ENCODE results near the gene JMJD8.

The JMJD8 gene

DNA sequence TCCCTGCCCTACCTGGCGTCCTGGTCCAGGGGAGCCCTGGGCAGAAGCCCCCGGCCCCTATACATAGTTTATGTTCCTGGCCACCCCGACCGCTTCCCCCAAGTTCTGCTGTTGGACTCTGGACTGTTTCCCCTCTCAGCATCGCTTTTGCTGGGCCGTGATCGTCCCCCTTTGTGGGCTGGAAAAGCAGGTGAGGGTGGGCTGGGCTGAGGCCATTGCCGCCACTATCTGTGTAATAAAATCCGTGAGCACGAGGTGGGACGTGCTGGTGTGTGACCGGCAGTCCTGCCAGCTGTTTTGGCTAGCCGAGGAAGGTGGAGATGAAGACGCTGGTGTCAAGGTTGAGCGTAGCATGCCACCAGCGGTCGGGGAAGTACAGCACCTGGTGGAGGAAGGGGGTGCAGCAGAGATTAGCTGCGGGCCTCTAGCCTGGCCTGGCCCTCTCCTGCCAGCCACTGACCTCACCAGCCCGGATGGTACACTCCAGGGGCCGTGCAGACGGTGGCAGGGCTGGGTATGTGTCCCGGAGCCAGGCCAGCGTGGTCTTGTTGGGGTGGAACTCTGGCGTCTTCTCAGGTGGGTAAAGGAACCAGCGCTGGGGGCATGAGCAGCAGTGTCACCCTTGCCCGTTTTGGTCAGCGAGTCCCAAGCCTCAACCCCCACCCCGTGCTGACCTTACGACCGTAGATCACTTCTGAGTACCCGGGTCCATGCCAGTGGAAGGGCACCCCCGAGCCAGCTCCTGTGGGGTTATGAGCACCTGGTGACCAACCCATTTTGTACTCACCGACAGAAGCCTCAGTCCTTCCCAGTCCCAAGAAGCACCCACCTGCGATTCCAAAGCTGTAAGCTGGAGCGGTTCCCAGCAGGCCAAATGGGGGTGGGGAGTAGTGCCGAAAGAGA, 1.4 kb downstream of the JMJD8 start:
- no peaks in the 10 kb centered on the region for H3K27me3 ChIP-seq (replicated peaks; ENCODE audit: control insufficient read depth, insufficient read depth, low read length)
- DNase-seq (ENCODE audit: low read depth): no peak
- H3K9me3 ChIP-seq (ENCODE audit: control insufficient read depth, low read length): no peaks in the 10 kb centered on the region
- peak overlapping the region; percentile 85 for H3K9ac ChIP-seq (ENCODE audit: low read length)
- peak overlapping the region; percentile 83 for H3K4me3 ChIP-seq (ENCODE audit: low read length)
- H3K4me1 ChIP-seq (ENCODE audit: control insufficient read depth, insufficient read depth, low read length): peaks cover 26% of the 10 kb centered on the region
- H3K36me3 ChIP-seq (ENCODE audit: control insufficient read depth, insufficient read depth, low read length, severe bottlenecking): peaks cover 25% of the 10 kb centered on the region

DNA sequence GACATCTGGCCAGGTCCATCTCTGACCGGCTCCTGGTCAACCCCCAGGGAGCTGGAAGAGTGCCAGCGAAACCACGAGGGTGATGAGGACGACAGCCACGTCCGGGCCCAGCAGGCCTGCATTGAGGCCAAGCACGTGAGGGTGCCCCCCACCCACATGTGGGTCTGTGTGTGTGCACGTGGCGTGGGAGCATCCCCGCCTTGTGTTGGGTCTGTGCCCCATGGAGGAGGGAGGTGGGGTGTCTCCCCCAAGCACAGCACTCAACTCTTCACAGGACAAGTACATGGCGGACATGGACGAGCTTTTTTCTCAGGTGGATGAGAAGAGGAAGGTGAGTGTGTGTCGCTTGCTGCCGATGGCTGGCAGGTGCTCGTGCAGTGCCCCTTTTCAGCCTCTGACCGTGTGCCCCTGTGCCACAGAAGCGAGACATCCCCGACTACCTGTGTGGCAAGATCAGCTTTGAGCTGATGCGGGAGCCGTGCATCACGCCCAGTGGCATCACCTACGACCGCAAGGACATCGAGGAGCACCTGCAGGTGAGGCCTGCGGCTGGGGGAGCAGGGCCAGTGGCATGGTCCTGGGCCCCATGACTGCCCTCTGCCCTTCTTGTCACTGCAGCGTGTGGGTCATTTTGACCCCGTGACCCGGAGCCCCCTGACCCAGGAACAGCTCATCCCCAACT, 2.2 kb downstream of the JMJD8 start:
- Histone ChIP-seq H3K4me1 (ENCODE audit: control insufficient read depth, insufficient read depth, low read length) (peaks cover 26% of the 10 kb centered on the region), H3K36me3 (ENCODE audit: control insufficient read depth, insufficient read depth, low read length, severe bottlenecking) (peaks cover 25% of the 10 kb centered on the region), H3K27me3 (replicated peaks; ENCODE audit: control insufficient read depth, insufficient read depth, low read length) (no peaks in the 10 kb centered on the region), H3K9ac (ENCODE audit: low read length) (peak overlapping the region; percentile 96), H3K9me3 (ENCODE audit: control insufficient read depth, low read length) (no peaks in the 10 kb centered on the region), H3K4me3 (ENCODE audit: low read length) (peak overlapping the region; percentile 91)
- no peak for DNase-seq (ENCODE audit: low read depth)

DNA sequence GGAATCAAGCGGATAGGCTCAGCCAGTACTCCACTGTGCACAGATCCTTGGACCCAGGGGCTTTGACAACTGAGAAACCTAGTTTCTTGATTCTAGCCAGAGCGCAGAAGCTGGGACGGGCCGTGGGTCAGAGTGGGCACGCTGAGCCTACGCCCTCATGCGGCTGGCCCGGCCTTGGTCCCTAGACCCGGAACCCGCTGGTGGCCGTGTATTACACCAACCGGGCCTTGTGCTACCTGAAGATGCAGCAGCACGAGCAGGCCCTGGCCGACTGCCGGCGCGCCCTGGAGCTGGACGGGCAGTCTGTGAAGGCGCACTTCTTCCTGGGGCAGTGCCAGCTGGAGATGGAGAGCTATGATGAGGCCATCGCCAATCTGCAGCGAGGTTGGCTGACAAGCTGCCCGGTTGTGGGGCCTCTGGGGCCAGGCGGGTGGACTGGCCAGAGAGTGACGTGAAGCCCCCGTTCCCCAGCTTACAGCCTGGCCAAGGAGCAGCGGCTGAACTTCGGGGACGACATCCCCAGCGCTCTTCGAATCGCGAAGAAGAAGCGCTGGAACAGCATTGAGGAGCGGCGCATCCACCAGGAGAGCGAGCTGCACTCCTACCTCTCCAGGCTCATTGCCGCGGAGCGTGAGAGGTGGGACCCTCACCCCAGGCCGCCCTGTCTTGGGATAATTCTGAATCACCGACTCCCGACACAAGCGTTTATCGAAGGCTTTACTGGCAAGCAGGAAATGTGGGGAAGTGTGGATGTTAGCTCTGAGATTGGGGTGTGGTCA, 3.0 kb downstream of the JMJD8 start:
- peak overlapping the region; percentile 96 for H3K9ac ChIP-seq (ENCODE audit: low read length)
- H3K4me1 ChIP-seq (ENCODE audit: control insufficient read depth, insufficient read depth, low read length): peaks cover 26% of the 10 kb centered on the region
- DNase-seq (ENCODE audit: low read depth): peak; percentile 61
- H3K9me3 ChIP-seq (ENCODE audit: control insufficient read depth, low read length): no peaks in the 10 kb centered on the region
- peak overlapping the region; percentile 91 for H3K4me3 ChIP-seq (ENCODE audit: low read length)
- H3K36me3 ChIP-seq (ENCODE audit: control insufficient read depth, insufficient read depth, low read length, severe bottlenecking): peaks cover 20% of the 10 kb centered on the region
- H3K27me3 ChIP-seq (replicated peaks; ENCODE audit: control insufficient read depth, insufficient read depth, low read length): no peaks in the 10 kb centered on the region

- DNase-seq (ENCODE audit: low read depth): no peak
- Histone ChIP-seq H3K36me3 (ENCODE audit: control insufficient read depth, insufficient read depth, low read length, severe bottlenecking) (peaks cover 20% of the 10 kb centered on the region), H3K27me3 (replicated peaks; ENCODE audit: control insufficient read depth, insufficient read depth, low read length) (no peaks in the 10 kb centered on the region), H3K9ac (ENCODE audit: low read length) (peak overlapping the region; percentile 96), H3K4me1 (ENCODE audit: control insufficient read depth, insufficient read depth, low read length) (peaks cover 26% of the 10 kb centered on the region), H3K4me3 (ENCODE audit: low read length) (peak overlapping the region; percentile 91), H3K9me3 (ENCODE audit: control insufficient read depth, low read length) (no peaks in the 10 kb centered on the region)
These were observed 3.5 kb downstream of the JMJD8 start for GRCh38 chr16:680625-680945.

GRCh38 chr16:679814-680624, 4.1 kb downstream of the JMJD8 start, which contains the start of gene STUB1:
Gene STUB1, plus strand, starts transcription at chr16:680410. Its CDS starts 116 bp downstream, at chr16:680526.
- Histone ChIP-seq H3K4me1 (ENCODE audit: control insufficient read depth, insufficient read depth, low read length) (peaks cover 30% of the 10 kb centered on the region), H3K27me3 (replicated peaks; ENCODE audit: control insufficient read depth, insufficient read depth, low read length) (no peaks in the 10 kb centered on the region), H3K9me3 (ENCODE audit: control insufficient read depth, low read length) (no peaks in the 10 kb centered on the region), H3K36me3 (ENCODE audit: control insufficient read depth, insufficient read depth, low read length, severe bottlenecking) (peaks cover 20% of the 10 kb centered on the region), H3K4me3 (ENCODE audit: low read length) (peak within 1 kb of the TSS; percentile 91), H3K9ac (ENCODE audit: low read length) (peak within 1 kb of the TSS; percentile 96)
- DNase-seq (ENCODE audit: low read depth): peak; percentile 96

DNA sequence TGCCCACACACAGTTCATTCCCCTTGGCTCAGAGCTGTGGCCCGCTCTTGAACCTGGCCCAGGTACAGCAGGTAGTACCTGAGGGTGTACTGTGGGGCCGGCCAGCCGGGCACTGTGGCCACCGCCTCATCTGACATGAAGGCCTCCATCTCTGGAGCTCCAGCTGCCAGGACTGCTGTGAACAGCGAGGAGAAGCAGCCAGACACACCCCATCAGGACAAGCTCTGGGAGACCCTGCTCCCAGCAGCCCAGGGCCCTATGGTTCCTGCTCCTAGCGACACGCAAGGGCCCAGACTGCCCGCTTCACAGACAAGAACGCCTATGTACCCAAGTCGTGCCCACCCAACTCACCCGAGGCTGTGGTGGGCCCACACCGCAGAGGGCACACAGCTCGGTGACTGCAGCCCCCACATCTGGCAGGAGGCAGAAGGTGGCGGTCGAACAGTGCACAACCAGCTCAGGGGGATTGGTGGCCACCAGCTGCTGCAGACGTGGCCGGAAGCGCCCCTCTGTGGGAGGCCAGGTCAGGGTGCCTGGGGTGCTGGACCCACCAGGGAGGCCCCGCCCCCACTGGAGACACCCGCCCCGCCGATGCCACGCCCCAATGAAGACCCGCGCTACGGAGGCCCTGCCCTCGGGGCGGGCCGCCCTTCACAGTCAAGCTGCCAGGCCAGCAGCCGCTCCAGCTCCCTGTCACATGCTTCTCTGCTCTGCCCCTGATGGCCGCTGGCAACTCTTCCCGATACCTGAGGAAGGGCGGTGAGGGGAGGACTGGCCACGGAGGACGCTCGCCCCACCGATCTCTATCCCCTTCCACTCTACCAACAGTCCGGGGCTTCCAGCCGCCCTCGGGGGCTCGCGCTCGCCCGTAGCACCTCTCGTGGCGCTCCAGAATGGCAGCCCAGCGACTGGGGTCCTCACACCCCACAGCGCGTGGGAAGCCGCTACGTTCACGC, 5.0 kb downstream of the JMJD8 start:
- DNase-seq (ENCODE audit: low read depth): peak; percentile 70
- H3K36me3 ChIP-seq (ENCODE audit: control insufficient read depth, insufficient read depth, low read length, severe bottlenecking): peaks cover 20% of the 10 kb centered on the region
- no peaks in the 10 kb centered on the region for H3K9me3 ChIP-seq (ENCODE audit: control insufficient read depth, low read length)
- H3K4me3 ChIP-seq (ENCODE audit: low read length): peak overlapping the region; percentile 79
- H3K27me3 ChIP-seq (replicated peaks; ENCODE audit: control insufficient read depth, insufficient read depth, low read length): no peaks in the 10 kb centered on the region
- H3K4me1 ChIP-seq (ENCODE audit: control insufficient read depth, insufficient read depth, low read length): peaks cover 30% of the 10 kb centered on the region
- H3K9ac ChIP-seq (ENCODE audit: low read length): peak overlapping the region; percentile 78

- no peaks in the 10 kb centered on the region for H3K27me3 ChIP-seq (replicated peaks; ENCODE audit: control insufficient read depth, insufficient read depth, low read length)
- DNase-seq (ENCODE audit: low read depth): no peak
- H3K4me1 ChIP-seq (ENCODE audit: control insufficient read depth, insufficient read depth, low read length): peaks cover 27% of the 10 kb centered on the region
- no peak overlapping the region for H3K9ac ChIP-seq (ENCODE audit: low read length)
- H3K36me3 ChIP-seq (ENCODE audit: control insufficient read depth, insufficient read depth, low read length, severe bottlenecking): peaks cover 27% of the 10 kb centered on the region
- no peak overlapping the region for H3K4me3 ChIP-seq (ENCODE audit: low read length)
- no peaks in the 10 kb centered on the region for H3K9me3 ChIP-seq (ENCODE audit: control insufficient read depth, low read length)
These were observed 5.8 kb downstream of the JMJD8 start for GRCh38 chr16:678209-678857.

- Histone ChIP-seq H3K9ac (ENCODE audit: low read length) (no peak overlapping the region), H3K4me1 (ENCODE audit: control insufficient read depth, insufficient read depth, low read length) (peaks cover 19% of the 10 kb centered on the region), H3K36me3 (ENCODE audit: control insufficient read depth, insufficient read depth, low read length, severe bottlenecking) (peaks cover 28% of the 10 kb centered on the region), H3K9me3 (ENCODE audit: control insufficient read depth, low read length) (no peaks in the 10 kb centered on the region), H3K4me3 (ENCODE audit: low read length) (no peak overlapping the region), H3K27me3 (replicated peaks; ENCODE audit: control insufficient read depth, insufficient read depth, low read length) (no peaks in the 10 kb centered on the region)
- no peak for DNase-seq (ENCODE audit: low read depth)
These were observed 6.6 kb downstream of the JMJD8 start for GRCh38 chr16:677316-678190.

DNA sequence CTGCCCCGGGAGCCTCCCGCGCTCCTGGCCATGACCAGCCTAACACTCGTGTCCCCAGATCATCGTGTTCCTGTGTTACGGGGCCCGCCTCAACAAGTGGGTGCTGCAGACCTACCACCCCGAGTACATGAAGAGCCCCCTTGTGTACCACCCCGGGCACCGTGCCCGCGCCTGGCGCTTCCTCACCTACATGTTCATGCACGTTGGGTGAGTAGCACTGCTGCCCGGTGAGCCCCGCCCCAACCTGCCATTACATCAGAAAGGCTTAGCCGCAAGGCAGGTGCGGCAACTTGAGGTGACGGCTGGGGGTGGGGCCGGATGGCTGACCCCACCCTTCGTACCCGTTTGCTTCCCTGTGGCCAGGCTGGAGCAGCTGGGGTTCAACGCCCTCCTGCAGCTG, 7.2 kb downstream of the JMJD8 start:
- H3K4me3 ChIP-seq (ENCODE audit: low read length): no peak overlapping the region

More for the DNA sequence above, 7.2 kb downstream of the JMJD8 start:
- no peak for DNase-seq (ENCODE audit: low read depth)
- no peaks in the 10 kb centered on the region for H3K9me3 ChIP-seq (ENCODE audit: control insufficient read depth, low read length)
- no peaks in the 10 kb centered on the region for H3K27me3 ChIP-seq (replicated peaks; ENCODE audit: control insufficient read depth, insufficient read depth, low read length)
- peaks cover 12% of the 10 kb centered on the region for H3K4me1 ChIP-seq (ENCODE audit: control insufficient read depth, insufficient read depth, low read length)
- H3K9ac ChIP-seq (ENCODE audit: low read length): no peak overlapping the region
- H3K36me3 ChIP-seq (ENCODE audit: control insufficient read depth, insufficient read depth, low read length, severe bottlenecking): peaks cover 28% of the 10 kb centered on the region
